ENCODE results near the gene SLC51B. TPM values are rescaled to one million over a fixed set of nuclear protein-coding genes. Genes with fewer than 3 reads are reported as not detected.

SLC51B gene
- total and polyA plus RNA-seq, 2 experiments from 2014 or later, result 6.5 to 8.6 TPM

GRCh38 chr15:65085990-65086679 is 40.9 kb downstream of the SLC51B start:
- Histone ChIP-seq H3K27me3 (no peaks in the 10 kb centered on the region), H3K27ac (no peak overlapping the region), H3K36me3 (replicated peaks; ENCODE audit: insufficient read depth, low read depth) (no peaks in the 10 kb centered on the region), H2AFZ (no peak overlapping the region), H3K79me2 (no peaks in the 10 kb centered on the region), H3K4me3 (no peak overlapping the region), H3K9me3 (ENCODE audit: low read depth) (no peaks in the 10 kb centered on the region), H4K20me1 (ENCODE audit: insufficient read depth, poor library complexity, severe bottlenecking) (no peaks in the 10 kb centered on the region), H3K9me2 (replicated peaks; ENCODE audit: insufficient read depth) (no peaks in the 10 kb centered on the region), H3K4me2 (no peak overlapping the region), H3K4me1 (ENCODE audit: insufficient read depth) (peaks cover 66% of the 10 kb centered on the region)
- DNase-seq (ENCODE audit: low spot score), result peak; percentile 8
- WGBS (ENCODE audit: low lambda C conversion rate, missing lambda C conversion rate), result 86% methylated on average over 6 of the region's 6 CpGs
- TF ChIP-seq EZH2phosphoT487 (IDR thresholded peaks at IDR 0.05; ENCODE audit: low read depth, severe bottlenecking, unreplicated experiment), result no peak
- TF ChIP-seq CTCF (IDR thresholded peaks at IDR 0.05; ENCODE audit: poor library complexity), result peak; percentile 42
- TF ChIP-seq EZH2 (IDR thresholded peaks at IDR 0.05; ENCODE audit: borderline replicate concordance), result no peak

- Histone ChIP-seq H3K9me3 (ENCODE audit: low read depth) (no peaks in the 10 kb centered on the region), H3K36me3 (replicated peaks; ENCODE audit: insufficient read depth, low read depth) (no peaks in the 10 kb centered on the region), H3K79me2 (no peaks in the 10 kb centered on the region), H3K4me2 (no peak overlapping the region), H3K27ac (peak overlapping the region; percentile 93), H3K4me3 (no peak overlapping the region), H3K4me1 (ENCODE audit: insufficient read depth) (peaks cover 68% of the 10 kb centered on the region), H4K20me1 (ENCODE audit: insufficient read depth, poor library complexity, severe bottlenecking) (no peaks in the 10 kb centered on the region), H2AFZ (no peak overlapping the region), H3K9me2 (replicated peaks; ENCODE audit: insufficient read depth) (no peaks in the 10 kb centered on the region), H3K27me3 (no peaks in the 10 kb centered on the region)
- DNase-seq (ENCODE audit: low spot score), result peak; percentile 5
- no peak for TF ChIP-seq EZH2 (IDR thresholded peaks at IDR 0.05; ENCODE audit: borderline replicate concordance)
- peak; percentile 1 for TF ChIP-seq CTCF (IDR thresholded peaks at IDR 0.05; ENCODE audit: poor library complexity)
- WGBS (ENCODE audit: low lambda C conversion rate, missing lambda C conversion rate), result 81% methylated on average over 6 of the region's 6 CpGs
Observed at GRCh38 chr15:65086680-65087111, 41.5 kb downstream of the SLC51B start.

GRCh38 chr15:65087411-65087810 is 42.2 kb downstream of the SLC51B start:
- Histone ChIP-seq H3K4me1 (ENCODE audit: insufficient read depth) (peaks cover 66% of the 10 kb centered on the region), H4K20me1 (ENCODE audit: insufficient read depth, poor library complexity, severe bottlenecking) (no peaks in the 10 kb centered on the region), H3K4me2 (no peak overlapping the region), H3K36me3 (replicated peaks; ENCODE audit: insufficient read depth, low read depth) (no peaks in the 10 kb centered on the region), H3K27ac (peak overlapping the region; percentile 93), H2AFZ (no peak overlapping the region), H3K27me3 (no peaks in the 10 kb centered on the region), H3K79me2 (no peaks in the 10 kb centered on the region), H3K9me3 (ENCODE audit: low read depth) (no peaks in the 10 kb centered on the region), H3K4me3 (no peak overlapping the region), H3K9me2 (replicated peaks; ENCODE audit: insufficient read depth) (no peaks in the 10 kb centered on the region)
- 84% methylated on average over 3 of the region's 3 CpGs for WGBS (ENCODE audit: low lambda C conversion rate, missing lambda C conversion rate)
- no peak for DNase-seq (ENCODE audit: low spot score)
- TF ChIP-seq EZH2phosphoT487 (IDR thresholded peaks at IDR 0.05; ENCODE audit: low read depth, severe bottlenecking, unreplicated experiment), result no peak
- TF ChIP-seq CTCF (IDR thresholded peaks at IDR 0.05; ENCODE audit: poor library complexity), result no peak
- TF ChIP-seq EZH2 (IDR thresholded peaks at IDR 0.05; ENCODE audit: borderline replicate concordance), result no peak

Data from hepatocyte (in vitro differentiated cells).